GM23338 (cell line): Measurements from ENCODE around the gene EIF3A. TPM values are rescaled to one million over a fixed set of nuclear protein-coding genes. Genes with fewer than 3 reads are reported as not detected.

Experiments
- ATAC-seq: fragments of 200-7000 bp; cut with Tn5 transposase; 3 replicates; pipeline ENCODE4 v1.9.1; 2020
- DNase-seq: peaks from one replicate; pipeline ENCODE4 v3.0.0-alpha.2; 2015; ENCODE audit warnings: low spot score
- H2AFZ ChIP-seq: fragments of 200-600 bp; sonication (generic); 2 replicates; pipeline ENCODE4 v1.8.0; 2016; ENCODE audit warnings: antibody characterized with exemption, mild to moderate bottlenecking, moderate library complexity
- H3F3A ChIP-seq: fragments of 200-600 bp; sonication (generic); replicated peaks from 2 replicates; pipeline ENCODE4 v1.8.0; 2017; ENCODE audit warnings: antibody characterized with exemption, mixed run types, low read depth
- H3K27ac ChIP-seq: fragments of 200-600 bp; sonication (generic); 2 replicates; pipeline ENCODE4 v1.6.1; 2016; ENCODE audit warnings: low read depth
- H3K27me3 ChIP-seq: fragments of 200-600 bp; sonication (generic); 2 replicates; pipeline ENCODE4 v1.8.0; 2016; ENCODE audit warnings: mild to moderate bottlenecking, mixed run types, moderate library complexity; ENCODE audit not compliant: insufficient read depth
- H3K36me3 ChIP-seq: fragments of 200-600 bp; sonication (generic); 2 replicates; pipeline ENCODE4 v1.8.0; 2016; ENCODE audit warnings: mild to moderate bottlenecking; ENCODE audit not compliant: insufficient read depth
- H3K4me1 ChIP-seq: fragments of 200-600 bp; sonication (generic); 2 replicates; pipeline ENCODE4 v1.8.0; 2016; ENCODE audit warnings: mild to moderate bottlenecking, moderate library complexity; ENCODE audit not compliant: insufficient read depth
- H3K4me2 ChIP-seq: fragments of 200-600 bp; sonication (generic); 2 replicates; pipeline ENCODE4 v1.7.1; 2017; ENCODE audit warnings: mixed run types
- H3K4me3 ChIP-seq: fragments of 200-600 bp; sonication (generic); 2 replicates; pipeline ENCODE4 v1.6.1; 2016; ENCODE audit warnings: mixed run types
- H3K79me2 ChIP-seq: fragments of 200-600 bp; sonication (generic); replicated peaks from 2 replicates; pipeline ENCODE4 v1.8.0; 2017; ENCODE audit warnings: mild to moderate bottlenecking; ENCODE audit not compliant: insufficient read depth
- H3K9me2 ChIP-seq: fragments of 200-600 bp; sonication (generic); 2 replicates; pipeline ENCODE4 v1.8.0; 2017; ENCODE audit not compliant: insufficient read depth
- H4K20me1 ChIP-seq: fragments of 200-600 bp; sonication (generic); replicated peaks from 2 replicates; pipeline ENCODE4 v1.8.0; 2017; ENCODE audit warnings: mild to moderate bottlenecking; ENCODE audit not compliant: insufficient read depth
- H3K27ac Mint-ChIP-seq: 2 replicates; pipeline ENCODE4 v1.8.0; 2020; ENCODE audit warnings: inconsistent platforms, mild to moderate bottlenecking, moderate library complexity, mixed read lengths
- H3K27me3 Mint-ChIP-seq: 3 replicates; pipeline ENCODE4 v1.8.0; 2022; ENCODE audit warnings: low read depth, mild to moderate bottlenecking, moderate library complexity, mixed read lengths, inconsistent platforms; ENCODE audit not compliant: insufficient read depth, poor library complexity
- H3K36me3 Mint-ChIP-seq: 3 replicates; pipeline ENCODE4 v1.8.0; 2021; ENCODE audit warnings: low read depth, mild to moderate bottlenecking, inconsistent platforms, moderate library complexity, mixed read lengths
- H3K4me1 Mint-ChIP-seq: 3 replicates; pipeline ENCODE4 v1.8.0; 2020; ENCODE audit warnings: mild to moderate bottlenecking, inconsistent platforms, mixed read lengths
- H3K4me3 Mint-ChIP-seq: 3 replicates; pipeline ENCODE4 v1.8.0; 2021; ENCODE audit warnings: moderate library complexity, mild to moderate bottlenecking, inconsistent platforms, mixed read lengths
- H3K9me3 Mint-ChIP-seq: 3 replicates; pipeline ENCODE4 v1.8.0; 2020; ENCODE audit warnings: moderate library complexity, mild to moderate bottlenecking, inconsistent platforms, mixed read lengths
- CREB1 ChIP-seq: fragments of 250-450 bp; sonication (Bioruptor Pico); IDR thresholded peaks from 2 replicates; pipeline ENCODE4 v1.5.0; 2020; ENCODE audit warnings: low read depth, mild to moderate bottlenecking, moderate library complexity
- ETS1 ChIP-seq: IDR thresholded peaks from 2 replicates; pipeline ENCODE4 v1.6.1; 2016; ENCODE audit warnings: antibody characterized with exemption
- EZH2 ChIP-seq: fragments of 200-600 bp; sonication (generic); IDR thresholded peaks from one replicate; pipeline ENCODE4 v1.8.0; 2017; ENCODE audit warnings: antibody characterized with exemption, mild to moderate bottlenecking, low read depth; ENCODE audit not compliant: unreplicated experiment
- EZH2phosphoT487 ChIP-seq: fragments of 200-600 bp; sonication (generic); IDR thresholded peaks from one replicate; pipeline ENCODE4 v1.8.1; 2018; ENCODE audit warnings: antibody characterized with exemption; ENCODE audit not compliant: unreplicated experiment
- NANOG ChIP-seq: IDR thresholded peaks from 2 replicates; pipeline ENCODE4 v1.6.1; 2016; ENCODE audit warnings: antibody characterized with exemption, borderline replicate concordance
- REST ChIP-seq: IDR thresholded peaks from one replicate; pipeline ENCODE4 v1.6.1; 2018; ENCODE audit warnings: antibody characterized with exemption; ENCODE audit not compliant: unreplicated experiment
- ZNF114 ChIP-seq: fragments of 250-450 bp; sonication (Bioruptor Pico); IDR thresholded peaks from 2 replicates; pipeline ENCODE4 v1.5.0; 2020; ENCODE audit warnings: mild to moderate bottlenecking, moderate library complexity
- ZNF331 ChIP-seq: fragments of 250-450 bp; sonication (Bioruptor Pico); IDR thresholded peaks from 2 replicates; pipeline ENCODE4 v1.5.0; 2020; ENCODE audit warnings: low read depth, mild to moderate bottlenecking, moderate library complexity
- ZNF462 ChIP-seq: fragments of 250-450 bp; sonication (Bioruptor Pico); IDR thresholded peaks from 2 replicates; pipeline ENCODE4 v1.5.0; 2020; ENCODE audit warnings: mild to moderate bottlenecking, moderate library complexity
- polyA plus RNA-seq: library from polyadenylated mRNA; unstranded; fragments of >200 nt; fragmentation: Nextera tagmentation; extraction: Ambion mirVana; gene quantifications from 2 replicates; pipeline ENCODE4 v1.2.1, GENCODE V29; 2016
- total RNA-seq: library from RNA; depleted of rRNA; stranded (reverse); fragments of >200 nt; shearing (Covaris generic); gene quantifications from 2 replicates; pipeline ENCODE4 v1.2.3, GENCODE V29; 2014

Gene EIF3A
- total and polyA plus RNA-seq, 2 experiments from 2014 or later = 152 to 170 TPM

DNA sequence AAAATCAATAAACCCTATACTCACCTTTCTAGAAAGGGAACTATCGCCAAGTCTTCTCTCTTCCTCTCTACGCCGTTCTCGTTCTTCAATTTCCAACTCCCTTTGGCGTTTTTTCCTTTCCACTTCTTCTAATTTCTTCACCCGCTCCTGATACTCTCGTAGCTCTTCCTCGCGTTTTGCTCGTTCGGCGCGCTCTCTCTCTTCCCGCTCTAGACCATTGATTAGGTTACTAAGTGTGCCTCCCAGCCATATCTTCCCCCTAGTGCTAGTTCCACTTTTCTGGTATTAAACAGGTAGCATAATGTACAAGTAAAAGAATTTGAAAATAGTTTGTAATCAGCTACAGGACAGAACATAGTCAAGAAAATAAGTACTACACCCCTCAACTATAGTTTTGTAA, 30.8 kb downstream of the EIF3A start:
- no peaks in the 10 kb centered on the region for H3K9me2 ChIP-seq
- no peak overlapping the region for H3K27ac Mint-ChIP-seq
- H3K4me2 ChIP-seq = no peak overlapping the region
- H3K9me3 Mint-ChIP-seq = no peaks in the 10 kb centered on the region
- peaks cover 100% of the 10 kb centered on the region for H3K36me3 Mint-ChIP-seq
- H3K36me3 ChIP-seq = peaks cover 96% of the 10 kb centered on the region
- H3K27me3 ChIP-seq = no peaks in the 10 kb centered on the region
- peaks cover 100% of the 10 kb centered on the region for H3K79me2 ChIP-seq
- no peak overlapping the region for H3K4me3 Mint-ChIP-seq
- no peak overlapping the region for H2AFZ ChIP-seq
- ATAC-seq = no peak
- peaks cover 85% of the 10 kb centered on the region for H4K20me1 ChIP-seq
- no peaks in the 10 kb centered on the region for H3K4me1 ChIP-seq
- H3F3A ChIP-seq = peaks cover 18% of the 10 kb centered on the region
- TF ChIP-seq ETS1 (no peak), ZNF331 (CRISPR knock-in tag) (no peak), ZNF114 (CRISPR knock-in tag) (no peak), NANOG (no peak), ZNF462 (CRISPR knock-in tag) (no peak), EZH2 (no peak), EZH2phosphoT487 (no peak), REST (no peak), CREB1 (no peak)
- no peak for DNase-seq
- H3K27ac ChIP-seq = no peak overlapping the region
- H3K27me3 Mint-ChIP-seq = peaks cover 2% of the 10 kb centered on the region
- no peak overlapping the region for H3K4me3 ChIP-seq
- no peaks in the 10 kb centered on the region for H3K4me1 Mint-ChIP-seq
